LNCAP (cell line): ENCODE results near the gene ALAS1.

Experiments
- CTCF ChIP-seq: fragments of 450-650 bp; IDR thresholded peaks from 2 replicates; pipeline ENCODE4 v1.5.1; 2017; ENCODE audit warnings: mild to moderate bottlenecking

Gene ALAS1

GRCh38 chr3:52155912-52156311 is 42.0 kb upstream of the ALAS1 start:
- TF ChIP-seq CTCF = no peak

GRCh38 chr3:52159503-52159902 is 38.5 kb upstream of the ALAS1 start:
- TF ChIP-seq CTCF = no peak

- TF ChIP-seq CTCF = no peak
Observed at GRCh38 chr3:52162250-52162872, 35.6 kb upstream of the ALAS1 start.

- no peak for TF ChIP-seq CTCF
Observed at GRCh38 chr3:52167240-52167639, 30.7 kb upstream of the ALAS1 start.

GRCh38 chr3:52171514-52172261 is 26.3 kb upstream of the ALAS1 start:
- TF ChIP-seq CTCF = no peak

GRCh38 chr3:52172262-52172757 is 25.6 kb upstream of the ALAS1 start:
- no peak for TF ChIP-seq CTCF

- no peak for TF ChIP-seq CTCF
Observed at GRCh38 chr3:52173101-52173500, 24.9 kb upstream of the ALAS1 start.
